Measurements from ENCODE around the gene FAHD2A.
"Not testable (repeated sequence)": the region's sequence is repeated elsewhere in the genome, so short reads cannot be mapped to it uniquely, and the experiment has no call there.

The FAHD2A gene

DNA sequence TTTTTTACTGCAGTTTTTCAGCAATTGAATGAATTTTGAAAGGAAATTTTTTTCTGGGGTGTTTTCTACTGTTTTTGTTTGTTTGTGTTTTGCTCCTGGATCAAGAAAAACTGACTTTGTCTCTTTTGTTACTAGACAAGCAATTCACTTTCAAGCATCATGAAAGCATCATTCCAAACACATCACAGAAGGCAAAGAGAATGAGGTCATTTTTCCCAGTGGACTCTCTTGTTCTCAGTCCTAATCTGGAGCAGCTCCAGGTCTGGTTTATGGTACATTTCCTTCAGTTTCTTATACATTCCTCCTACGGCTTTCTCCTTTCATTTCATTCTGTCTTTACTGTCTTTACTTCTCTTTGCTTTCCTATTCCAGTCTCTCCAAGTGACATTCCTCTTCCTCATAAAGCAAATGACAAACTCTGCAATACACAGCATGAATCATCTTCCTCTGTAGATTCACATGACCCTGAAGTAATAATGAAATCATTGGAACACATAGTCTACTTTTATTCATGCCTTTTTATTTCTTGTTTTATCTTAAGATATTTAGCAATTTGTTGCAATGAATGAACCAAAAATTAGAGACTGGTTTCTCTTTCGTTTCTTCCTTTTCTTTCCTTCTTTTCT, 40.1 kb downstream of the FAHD2A start:
- DNase-seq = not testable (repeated sequence)

DNA sequence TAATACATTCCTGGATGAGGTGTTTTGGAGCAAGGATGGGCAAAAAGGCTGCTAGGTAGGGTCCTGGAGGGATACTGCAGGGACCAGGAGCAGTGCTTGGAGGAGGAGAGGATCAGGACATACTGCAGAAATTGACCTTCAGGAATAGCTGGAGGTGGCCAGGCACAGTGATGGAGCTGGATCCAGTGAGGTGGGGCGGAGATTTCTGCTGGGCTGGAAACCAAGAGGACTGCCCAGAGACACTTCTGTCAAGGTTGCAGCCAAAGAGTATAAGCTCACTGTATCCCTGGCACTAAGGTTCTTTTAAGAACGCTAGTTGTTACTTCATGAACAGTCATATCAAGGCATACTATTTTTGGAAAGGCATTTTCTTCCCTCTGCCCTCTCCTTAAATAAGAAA, 42.8 kb downstream of the FAHD2A start:
- not testable (repeated sequence) for DNase-seq

DNA sequence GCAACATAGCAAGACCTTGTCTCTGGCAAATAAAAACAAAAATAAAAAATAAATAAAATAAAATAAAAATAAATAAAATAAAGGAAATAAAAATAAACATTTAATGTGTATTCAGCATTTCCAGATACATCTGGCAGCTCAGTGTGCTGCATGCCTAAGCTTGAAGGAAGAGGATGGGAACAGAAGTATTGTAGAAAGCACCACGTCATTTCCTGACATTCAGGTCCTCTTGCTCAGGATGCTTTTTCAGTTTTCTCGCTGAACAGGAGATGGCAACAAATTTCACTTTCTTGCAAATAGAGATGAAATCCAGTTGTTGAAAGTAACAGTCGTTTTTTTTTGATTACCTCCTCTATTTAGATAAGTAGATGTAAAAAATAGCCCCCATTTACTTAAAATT, 60.8 kb downstream of the FAHD2A start:
- not testable (repeated sequence) for DNase-seq
